ENCODE measurements around the gene PRMT2.

- no peak for TF ChIP-seq EZH2 (IDR thresholded peaks at IDR 0.05; ENCODE audit: borderline replicate concordance, low read depth, low read length, poor library complexity, severe bottlenecking)
- TF ChIP-seq, protein P1, sequence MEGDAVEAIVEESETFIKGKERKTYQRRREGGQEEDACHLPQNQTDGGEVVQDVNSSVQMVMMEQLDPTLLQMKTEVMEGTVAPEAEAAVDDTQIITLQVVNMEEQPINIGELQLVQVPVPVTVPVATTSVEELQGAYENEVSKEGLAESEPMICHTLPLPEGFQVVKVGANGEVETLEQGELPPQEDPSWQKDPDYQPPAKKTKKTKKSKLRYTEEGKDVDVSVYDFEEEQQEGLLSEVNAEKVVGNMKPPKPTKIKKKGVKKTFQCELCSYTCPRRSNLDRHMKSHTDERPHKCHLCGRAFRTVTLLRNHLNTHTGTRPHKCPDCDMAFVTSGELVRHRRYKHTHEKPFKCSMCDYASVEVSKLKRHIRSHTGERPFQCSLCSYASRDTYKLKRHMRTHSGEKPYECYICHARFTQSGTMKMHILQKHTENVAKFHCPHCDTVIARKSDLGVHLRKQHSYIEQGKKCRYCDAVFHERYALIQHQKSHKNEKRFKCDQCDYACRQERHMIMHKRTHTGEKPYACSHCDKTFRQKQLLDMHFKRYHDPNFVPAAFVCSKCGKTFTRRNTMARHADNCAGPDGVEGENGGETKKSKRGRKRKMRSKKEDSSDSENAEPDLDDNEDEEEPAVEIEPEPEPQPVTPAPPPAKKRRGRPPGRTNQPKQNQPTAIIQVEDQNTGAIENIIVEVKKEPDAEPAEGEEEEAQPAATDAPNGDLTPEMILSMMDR (conservative IDR thresholded peaks at IDR 0.05; ENCODE audit: low read depth, low read length) = no peak
Measured at GRCh38 chr21:46650476-46651098, 15.1 kb downstream of the PRMT2 start.
